ENCODE measurements around the gene JPT2. TPM values are rescaled to one million over a fixed set of nuclear protein-coding genes. Genes with fewer than 3 reads are reported as not detected.

Gene JPT2
- total RNA-seq, 1 experiment from 2014 or later: 131 TPM

DNA sequence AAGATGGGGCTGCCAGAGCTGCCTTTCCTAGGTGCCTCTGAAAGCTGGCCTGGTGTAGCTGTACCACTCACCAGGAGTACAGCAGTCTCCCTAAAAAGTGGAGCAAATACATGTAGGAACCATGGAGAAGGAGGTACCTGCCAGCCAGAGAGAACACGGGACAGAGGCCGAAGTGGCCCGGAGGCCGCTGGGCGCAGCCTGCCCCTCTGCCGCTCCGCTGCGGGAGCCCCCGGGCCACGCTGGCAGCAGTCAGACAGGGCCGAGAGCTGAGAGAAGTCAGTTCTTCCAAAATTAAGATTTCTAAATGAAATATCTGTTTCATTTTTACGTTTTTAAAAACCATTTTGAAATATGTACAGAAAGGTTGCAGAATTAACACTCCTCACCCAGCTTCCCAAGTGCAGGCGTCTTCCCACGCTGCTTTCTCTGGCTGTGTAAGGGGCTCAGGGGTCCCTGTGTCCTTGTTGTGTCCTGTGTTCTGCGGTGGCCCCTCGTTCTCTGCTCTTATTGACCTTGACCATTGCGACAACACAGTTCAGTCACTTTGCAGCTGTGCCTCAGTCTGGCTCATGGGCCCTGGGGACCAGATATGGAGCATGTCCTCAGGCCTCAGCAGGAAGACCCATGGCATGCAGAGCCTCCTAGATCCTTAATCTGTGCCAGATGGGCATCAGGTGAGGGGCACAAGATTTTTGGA lies 32.9 kb downstream of the JPT2 start:
- no peak for DNase-seq (ENCODE audit: unreplicated experiment)
- intact Hi-C loops (cut with micrococcal nuclease): no loop called here
- H3K27ac Mint-ChIP-seq (ENCODE audit: low read depth, unreplicated experiment): no peak overlapping the region
- H3K4me1 Mint-ChIP-seq (ENCODE audit: insufficient read depth, unreplicated experiment): peaks cover 9% of the 10 kb centered on the region
- no TSS peak for BruUV-seq (replicated peaks)
- no peak overlapping the region for H3K4me3 Mint-ChIP-seq (ENCODE audit: unreplicated experiment)
- TF ChIP-seq, protein P1, sequence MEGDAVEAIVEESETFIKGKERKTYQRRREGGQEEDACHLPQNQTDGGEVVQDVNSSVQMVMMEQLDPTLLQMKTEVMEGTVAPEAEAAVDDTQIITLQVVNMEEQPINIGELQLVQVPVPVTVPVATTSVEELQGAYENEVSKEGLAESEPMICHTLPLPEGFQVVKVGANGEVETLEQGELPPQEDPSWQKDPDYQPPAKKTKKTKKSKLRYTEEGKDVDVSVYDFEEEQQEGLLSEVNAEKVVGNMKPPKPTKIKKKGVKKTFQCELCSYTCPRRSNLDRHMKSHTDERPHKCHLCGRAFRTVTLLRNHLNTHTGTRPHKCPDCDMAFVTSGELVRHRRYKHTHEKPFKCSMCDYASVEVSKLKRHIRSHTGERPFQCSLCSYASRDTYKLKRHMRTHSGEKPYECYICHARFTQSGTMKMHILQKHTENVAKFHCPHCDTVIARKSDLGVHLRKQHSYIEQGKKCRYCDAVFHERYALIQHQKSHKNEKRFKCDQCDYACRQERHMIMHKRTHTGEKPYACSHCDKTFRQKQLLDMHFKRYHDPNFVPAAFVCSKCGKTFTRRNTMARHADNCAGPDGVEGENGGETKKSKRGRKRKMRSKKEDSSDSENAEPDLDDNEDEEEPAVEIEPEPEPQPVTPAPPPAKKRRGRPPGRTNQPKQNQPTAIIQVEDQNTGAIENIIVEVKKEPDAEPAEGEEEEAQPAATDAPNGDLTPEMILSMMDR (IDR thresholded peaks at IDR 0.05; ENCODE audit: unreplicated experiment): no peak
- H3K36me3 Mint-ChIP-seq (ENCODE audit: insufficient read depth, unreplicated experiment): peaks cover 1% of the 10 kb centered on the region
- POLR2A ChIA-PET: interaction anchor here (0.6 to 1.2 kb wide), 6 partner anchors 11 to 117 kb away, joined by 3 to 5 read pairs (median 3); partner anchors contain the start of gene JPT2
- no peaks in the 10 kb centered on the region for H3K27me3 Mint-ChIP-seq (ENCODE audit: insufficient read depth, unreplicated experiment)
- H3K9me3 Mint-ChIP-seq (ENCODE audit: unreplicated experiment): no peaks in the 10 kb centered on the region
- CTCF ChIA-PET: interaction anchor here (0.6 kb wide), 1 partner anchor 11 kb away, joined by 3 read pairs; no protein-coding TSS in a partner anchor

DNA sequence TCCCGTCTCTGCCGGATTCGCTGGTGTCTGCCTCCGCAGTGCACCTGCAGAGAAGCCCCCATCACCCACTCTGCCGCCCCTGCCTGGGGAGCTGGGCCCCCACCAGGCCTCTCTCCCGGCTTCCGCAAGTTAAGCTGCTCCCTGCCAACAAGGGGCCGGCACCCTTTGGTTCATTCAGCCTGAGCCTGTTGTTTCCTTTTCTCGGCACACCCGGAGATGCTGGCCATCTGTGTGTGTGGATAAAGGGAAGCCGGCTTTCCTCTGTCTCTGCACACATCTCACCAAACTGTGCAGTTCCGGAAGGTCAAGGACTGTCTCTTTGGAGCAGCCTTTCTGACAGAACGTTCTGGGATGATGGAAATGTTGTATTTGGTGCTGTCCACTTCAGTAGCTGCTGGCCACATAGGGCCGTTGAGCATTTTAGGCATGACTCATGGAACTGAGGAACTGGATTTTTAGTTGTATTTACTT lies 34.7 kb downstream of the JPT2 start:
- no TSS peak for BruUV-seq (replicated peaks)
- Mint-ChIP-seq H3K27ac (ENCODE audit: low read depth, unreplicated experiment) (no peak overlapping the region), H3K36me3 (ENCODE audit: insufficient read depth, unreplicated experiment) (no peaks in the 10 kb centered on the region), H3K4me1 (ENCODE audit: insufficient read depth, unreplicated experiment) (peaks cover 3% of the 10 kb centered on the region), H3K27me3 (ENCODE audit: insufficient read depth, unreplicated experiment) (no peaks in the 10 kb centered on the region), H3K4me3 (ENCODE audit: unreplicated experiment) (no peak overlapping the region), H3K9me3 (ENCODE audit: unreplicated experiment) (no peaks in the 10 kb centered on the region)
- TF ChIP-seq, protein P1 (IDR thresholded peaks at IDR 0.05; ENCODE audit: unreplicated experiment): no peak
- intact Hi-C loops (cut with micrococcal nuclease): no loop called here
- CTCF ChIA-PET: interaction anchor here (0.6 to 1.1 kb wide), 2 partner anchors 11 to 37 kb away, joined by 3 read pairs; no protein-coding TSS in a partner anchor
- POLR2A ChIA-PET: interaction anchor here (0.6 to 1.3 kb wide), 2 partner anchors 9 to 59 kb away, joined by 3 read pairs; no protein-coding TSS in a partner anchor
- DNase-seq (ENCODE audit: unreplicated experiment): no peak

DNA sequence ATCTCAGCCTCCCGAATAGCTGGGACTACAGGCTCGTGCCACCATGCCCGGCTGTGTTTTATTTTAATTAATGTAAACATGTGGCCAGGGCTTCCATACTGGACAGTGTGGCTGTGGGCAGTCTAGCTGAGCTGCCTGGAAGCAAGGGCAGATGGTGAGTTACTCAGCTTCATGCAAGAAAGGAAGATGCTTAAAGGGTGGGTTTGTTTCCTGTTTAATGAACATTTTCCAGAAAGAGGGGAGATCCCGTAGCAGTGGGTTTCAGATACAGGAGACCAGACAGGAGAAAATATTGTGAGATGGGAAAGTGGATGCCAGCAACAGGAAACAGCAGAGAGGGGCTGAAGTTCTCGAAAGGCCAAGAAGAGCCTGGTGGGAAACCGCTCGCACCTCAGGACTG lies 35.3 kb downstream of the JPT2 start:
- Mint-ChIP-seq H3K27me3 (ENCODE audit: insufficient read depth, unreplicated experiment) (no peaks in the 10 kb centered on the region), H3K36me3 (ENCODE audit: insufficient read depth, unreplicated experiment) (no peaks in the 10 kb centered on the region), H3K27ac (ENCODE audit: low read depth, unreplicated experiment) (no peak overlapping the region), H3K9me3 (ENCODE audit: unreplicated experiment) (no peaks in the 10 kb centered on the region), H3K4me1 (ENCODE audit: insufficient read depth, unreplicated experiment) (no peaks in the 10 kb centered on the region), H3K4me3 (ENCODE audit: unreplicated experiment) (no peak overlapping the region)
- intact Hi-C loops (cut with micrococcal nuclease): no loop called here
- no TSS peak for BruUV-seq (replicated peaks)
- CTCF ChIA-PET: interaction anchor here (0.6 to 1.1 kb wide), 2 partner anchors 10 to 38 kb away, joined by 3 read pairs; no protein-coding TSS in a partner anchor
- POLR2A ChIA-PET: interaction anchor here (0.6 to 1.3 kb wide), 2 partner anchors 8 to 59 kb away, joined by 3 read pairs; no protein-coding TSS in a partner anchor
- TF ChIP-seq, protein P1 (IDR thresholded peaks at IDR 0.05; ENCODE audit: unreplicated experiment): no peak
- no peak for DNase-seq (ENCODE audit: unreplicated experiment)

DNA sequence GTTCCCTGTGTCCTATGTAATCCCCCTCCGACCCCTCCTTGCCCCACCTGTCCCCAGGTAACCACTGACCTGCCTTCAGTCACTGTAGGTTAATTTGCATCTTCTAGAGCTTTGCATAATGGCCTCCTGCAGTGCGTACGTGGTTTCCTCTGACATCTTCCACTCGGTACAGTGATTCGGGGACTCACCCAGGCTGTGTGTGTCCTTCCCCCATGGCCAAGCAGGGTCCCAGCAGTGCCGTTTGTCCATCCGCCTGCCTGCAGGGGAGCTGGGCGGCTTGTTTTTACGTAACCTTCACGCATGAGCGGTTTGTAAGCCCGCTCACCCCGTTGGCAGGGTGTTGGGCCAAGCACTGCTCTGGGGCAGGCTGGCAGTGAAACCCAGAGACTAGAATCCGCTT lies 35.9 kb downstream of the JPT2 start:
- Mint-ChIP-seq H3K4me1 (ENCODE audit: insufficient read depth, unreplicated experiment) (no peaks in the 10 kb centered on the region), H3K36me3 (ENCODE audit: insufficient read depth, unreplicated experiment) (peaks cover under 1% of the 10 kb centered on the region), H3K27ac (ENCODE audit: low read depth, unreplicated experiment) (no peak overlapping the region), H3K9me3 (ENCODE audit: unreplicated experiment) (no peaks in the 10 kb centered on the region), H3K27me3 (ENCODE audit: insufficient read depth, unreplicated experiment) (no peaks in the 10 kb centered on the region), H3K4me3 (ENCODE audit: unreplicated experiment) (no peak overlapping the region)
- POLR2A ChIA-PET: no interaction called here
- DNase-seq (ENCODE audit: unreplicated experiment): no peak
- CTCF ChIA-PET: interaction anchor here (1.1 kb wide), 1 partner anchor 10 kb away, joined by 3 read pairs; no protein-coding TSS in a partner anchor
- intact Hi-C loops (cut with micrococcal nuclease): no loop called here
- TF ChIP-seq, protein P1 (IDR thresholded peaks at IDR 0.05; ENCODE audit: unreplicated experiment): no peak
- BruUV-seq (replicated peaks): no TSS peak
